ENCODE data around the gene KIF3C. TPM values are rescaled to one million over a fixed set of nuclear protein-coding genes. Genes with fewer than 3 reads are reported as not detected.

Gene KIF3C
- total RNA-seq, 1 experiment from 2014 or later, result 41.4 TPM

DNA sequence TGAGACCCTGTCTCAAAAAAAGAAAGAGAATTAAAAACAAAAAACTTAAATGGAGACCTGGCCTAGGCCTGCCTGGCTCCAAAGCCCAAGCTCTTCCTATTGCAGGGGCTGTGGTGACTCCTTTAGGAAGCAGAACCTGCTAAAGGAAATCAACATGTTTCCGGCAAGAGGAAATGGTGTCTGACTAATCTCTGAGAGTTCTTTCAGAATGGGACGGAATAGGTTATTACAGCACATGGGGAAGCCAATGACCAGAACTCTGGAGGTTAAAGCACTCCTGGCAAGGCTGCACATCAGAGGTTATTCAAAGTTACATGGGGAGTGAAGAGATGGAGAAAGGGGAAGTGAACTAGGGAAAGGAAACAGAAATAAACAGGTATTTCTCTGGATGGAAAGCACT is 21.4 kb downstream of the KIF3C start:
- no peak overlapping the region for H4K8ac ChIP-seq (replicated peaks; ENCODE audit: insufficient read length, low read depth, low read length)
- H2AFZ ChIP-seq (ENCODE audit: low read length), result no peak overlapping the region
- H3K23me2 ChIP-seq (ENCODE audit: insufficient read length, low read depth, low read length, poor library complexity, severe bottlenecking), result no peaks in the 10 kb centered on the region
- peaks cover 8 to 28% (median 25%) of the 10 kb centered on the region in 3 experiments; a peak in 6 of 7 replicates for H3K36me3 Mint-ChIP-seq (ENCODE audit: insufficient read depth in 1 of 3, low read depth in 3 of 3)
- H3K4me1 ChIP-seq (ENCODE audit: insufficient read depth, low read length), result no peaks in the 10 kb centered on the region
- H2AK5ac ChIP-seq (ENCODE audit: insufficient read length, low read length), result no peak overlapping the region
- peak overlapping the region in 2 of 3 experiments; percentile 9 to 49; a peak in 1 of 7 replicates for H3K27ac Mint-ChIP-seq
- no peak overlapping the region for H4K5ac ChIP-seq (ENCODE audit: insufficient read length, low read depth, low read length)
- H2BK5ac ChIP-seq (ENCODE audit: insufficient read length, low read length), result no peak overlapping the region
- H3K79me2 ChIP-seq (ENCODE audit: insufficient read depth, low read length), result no peaks in the 10 kb centered on the region
- no peak overlapping the region for H2BK120ac ChIP-seq (ENCODE audit: low read depth, low read length, poor library complexity, severe bottlenecking)
- H3K79me1 ChIP-seq (ENCODE audit: insufficient read depth, low read depth, low read length, poor library complexity, severe bottlenecking), result no peaks in the 10 kb centered on the region
- H3K27me3 Mint-ChIP-seq (ENCODE audit: low read depth), result no peaks in the 10 kb centered on the region
- TF ChIP-seq, protein P1, sequence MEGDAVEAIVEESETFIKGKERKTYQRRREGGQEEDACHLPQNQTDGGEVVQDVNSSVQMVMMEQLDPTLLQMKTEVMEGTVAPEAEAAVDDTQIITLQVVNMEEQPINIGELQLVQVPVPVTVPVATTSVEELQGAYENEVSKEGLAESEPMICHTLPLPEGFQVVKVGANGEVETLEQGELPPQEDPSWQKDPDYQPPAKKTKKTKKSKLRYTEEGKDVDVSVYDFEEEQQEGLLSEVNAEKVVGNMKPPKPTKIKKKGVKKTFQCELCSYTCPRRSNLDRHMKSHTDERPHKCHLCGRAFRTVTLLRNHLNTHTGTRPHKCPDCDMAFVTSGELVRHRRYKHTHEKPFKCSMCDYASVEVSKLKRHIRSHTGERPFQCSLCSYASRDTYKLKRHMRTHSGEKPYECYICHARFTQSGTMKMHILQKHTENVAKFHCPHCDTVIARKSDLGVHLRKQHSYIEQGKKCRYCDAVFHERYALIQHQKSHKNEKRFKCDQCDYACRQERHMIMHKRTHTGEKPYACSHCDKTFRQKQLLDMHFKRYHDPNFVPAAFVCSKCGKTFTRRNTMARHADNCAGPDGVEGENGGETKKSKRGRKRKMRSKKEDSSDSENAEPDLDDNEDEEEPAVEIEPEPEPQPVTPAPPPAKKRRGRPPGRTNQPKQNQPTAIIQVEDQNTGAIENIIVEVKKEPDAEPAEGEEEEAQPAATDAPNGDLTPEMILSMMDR (conservative IDR thresholded peaks at IDR 0.05), result no peak
- no peak overlapping the region for H2BK20ac ChIP-seq (ENCODE audit: low read depth, low read length, poor library complexity, severe bottlenecking)
- H3K27ac ChIP-seq (ENCODE audit: insufficient read length, low read depth, low read length), result no peak overlapping the region
- no peak overlapping the region for H3K9ac ChIP-seq (ENCODE audit: extremely low read depth, insufficient read length, low read length)
- H3K56ac ChIP-seq (ENCODE audit: insufficient read length, low read depth, low read length), result no peak overlapping the region
- H3K9me3 Mint-ChIP-seq, result no peaks in the 10 kb centered on the region
- H3K4me2 ChIP-seq (ENCODE audit: insufficient read depth, insufficient read length, low read length), result no peak overlapping the region
- H2BK12ac ChIP-seq (ENCODE audit: insufficient read length, low read depth, low read length), result no peak overlapping the region
- H3K23ac ChIP-seq (ENCODE audit: insufficient read length, low read depth, low read length), result no peak overlapping the region
- no peak overlapping the region for H3T11ph ChIP-seq (ENCODE audit: low read length)
- H3K27me3 ChIP-seq (ENCODE audit: insufficient read depth, low read length), result no peaks in the 10 kb centered on the region
- H3K4me1 Mint-ChIP-seq, result no peaks in the 10 kb centered on the region
- H3K18ac ChIP-seq (ENCODE audit: insufficient read length, low read depth, low read length), result no peak overlapping the region
- no peak overlapping the region for H2BK15ac ChIP-seq (ENCODE audit: low read depth, low read length)
- no peak overlapping the region for H4K91ac ChIP-seq (ENCODE audit: insufficient read length, low read depth, low read length)
- no peak for DNase-seq
- no peak overlapping the region for H3K4ac ChIP-seq (ENCODE audit: low read depth, low read length)
- no peak overlapping the region for H3K4me3 Mint-ChIP-seq
- WGBS (ENCODE audit: extremely low coverage, insufficient read length, low lambda C conversion rate), result no CpG with 5 or more reads among the region's 2 CpGs
- no peaks in the 10 kb centered on the region for H4K20me1 ChIP-seq (ENCODE audit: control insufficient read depth, insufficient read depth, insufficient read length)
- no peak overlapping the region for H3K14ac ChIP-seq (ENCODE audit: insufficient read depth, low read length)
- no peaks in the 10 kb centered on the region for H3K9me3 ChIP-seq (ENCODE audit: control insufficient read depth, low read depth, low read length)
